AG04450 (cell line): Measurements from ENCODE around the gene SCT. TPM values are rescaled to one million over a fixed set of nuclear protein-coding genes. Genes with fewer than 3 reads are reported as not detected.

Experiments used
- CTCF ChIA-PET: fragments of 300-600, 350-600 bp; formaldehyde crosslinking; extraction: SDS; loops from one replicate; lab custom pipeline; 2022; ENCODE audit warnings: antibody characterized with exemption, inconsistent platforms; lab: Charles Lee
- POLR2A ChIA-PET: fragments of 350-600 bp; formaldehyde crosslinking; extraction: SDS; loops from one replicate; lab custom pipeline; 2021; ENCODE audit warnings: antibody characterized with exemption, inconsistent platforms; lab: Yijun Ruan, JAX
- DNase-seq: peaks from one replicate; pipeline ENCODE4 v3.0.0-alpha.2; 2011; ENCODE audit warnings: low read depth, low spot score
- H3K27ac ChIP-seq: one replicate; pipeline ENCODE4 v1.5.1; 2012; ENCODE audit warnings: low read depth, low read length, control low read depth
- H3K27me3 ChIP-seq: one replicate; pipeline ENCODE4 v1.6.0; 2012; ENCODE audit warnings: low read length; ENCODE audit not compliant: control insufficient read depth, insufficient read depth
- H3K4me3 ChIP-seq: 2 replicates; pipeline ENCODE4 v1.5.1; 2011; ENCODE audit warnings: mild to moderate bottlenecking, low read depth, low read length, control low read depth
- H3K9me3 ChIP-seq: 2 replicates; pipeline ENCODE4 v1.5.1; 2012; ENCODE audit warnings: low read length; ENCODE audit not compliant: control insufficient read depth, insufficient read depth
- CTCF ChIP-seq: IDR thresholded peaks from 2 replicates; pipeline ENCODE4 v1.5.1; 2011; ENCODE audit warnings: low read depth, low read length, control low read depth, inconsistent platforms
- polyA plus RNA-seq: library from polyadenylated mRNA; depleted of rRNA; stranded (reverse); fragments of >200 nt; gene quantifications from 2 replicates; pipeline ENCODE4 v1.2.3, GENCODE V29; 2011

The SCT gene
- polyA plus RNA-seq, 1 experiment: not detected

GRCh38 chr11:645536-645935 is 18.6 kb upstream of the SCT start:
- Histone ChIP-seq H3K4me3 (no peak overlapping the region), H3K9me3 (peaks cover 4% of the 10 kb centered on the region), H3K27me3 (peaks cover 1% of the 10 kb centered on the region), H3K27ac (no peak overlapping the region)
- no peak for TF ChIP-seq CTCF
- no peak for DNase-seq
- ChIA-PET POLR2A (no interaction called here), CTCF (interaction anchor here (0.5 kb wide), 1 partner anchor 127 kb away, joined by 3 read pairs; no protein-coding TSS in a partner anchor)

GRCh38 chr11:643849-644738 is 17.1 kb upstream of the SCT start:
- Histone ChIP-seq H3K9me3 (peaks cover 4% of the 10 kb centered on the region), H3K27ac (no peak overlapping the region), H3K27me3 (peaks cover 8% of the 10 kb centered on the region), H3K4me3 (no peak overlapping the region)
- CTCF ChIA-PET: no interaction called here
- no peak for DNase-seq
- POLR2A ChIA-PET: interaction anchor here (0.7 kb wide), 1 partner anchor 218 kb away, joined by 10 read pairs; no protein-coding TSS in a partner anchor
- TF ChIP-seq CTCF: no peak

DNA sequence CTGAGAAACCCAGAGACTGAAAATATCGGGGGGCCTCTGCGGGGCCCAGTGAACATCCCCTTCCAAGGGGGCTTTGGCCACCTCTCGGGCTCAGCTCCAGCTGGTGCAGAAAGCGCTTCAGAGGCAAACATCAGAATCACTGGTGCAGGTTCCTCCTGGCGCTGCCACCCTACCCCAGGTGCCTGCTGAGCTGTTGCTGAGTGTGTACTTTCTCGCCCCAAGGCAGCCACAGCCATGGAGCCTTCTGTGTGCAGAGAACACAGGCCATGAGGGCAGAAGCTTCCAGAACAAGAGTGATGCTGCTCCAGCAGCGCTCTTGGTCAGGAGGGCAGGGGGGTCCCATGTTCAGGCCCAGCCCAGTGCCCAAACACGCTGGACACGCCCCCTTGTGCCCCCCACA is 16.4 kb upstream of the SCT start:
- ChIA-PET POLR2A (no interaction called here), CTCF (no interaction called here)
- TF ChIP-seq CTCF: no peak

DNA sequence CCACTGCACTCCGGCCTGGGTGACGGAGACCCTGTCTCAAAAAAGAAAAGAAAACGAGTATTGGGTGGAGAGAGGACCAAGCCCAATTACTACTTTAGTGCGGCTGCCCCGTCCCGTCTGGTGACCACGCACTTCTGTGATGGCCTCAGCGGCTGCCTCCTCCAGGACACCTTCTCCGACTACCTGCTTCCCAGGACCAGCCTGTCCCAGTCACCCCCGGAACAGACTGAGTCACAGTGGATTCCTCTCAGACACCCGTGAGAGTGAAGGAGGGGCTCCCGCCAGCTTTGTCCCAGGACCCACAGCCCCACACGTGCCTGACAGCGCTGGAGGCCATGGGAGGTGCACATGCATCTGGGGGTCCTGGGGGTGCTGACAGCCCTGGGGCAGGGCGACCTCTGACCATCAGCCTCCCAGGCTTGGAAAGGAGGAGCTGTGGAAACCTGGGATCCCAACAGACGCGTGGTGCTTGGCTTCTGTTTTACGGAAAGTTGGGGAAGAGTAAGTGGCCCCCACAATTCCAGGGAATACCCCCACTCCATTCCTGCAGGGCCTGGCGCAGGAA is 14.9 kb upstream of the SCT start:
- no peak overlapping the region for H3K4me3 ChIP-seq
- no peak overlapping the region for H3K27ac ChIP-seq
- no peak for DNase-seq
- peaks cover 4% of the 10 kb centered on the region for H3K9me3 ChIP-seq
- POLR2A ChIA-PET: interaction anchor here (0.6 kb wide), 1 partner anchor 55 kb away, joined by 3 read pairs; no protein-coding TSS in a partner anchor
- TF ChIP-seq CTCF: no peak
- CTCF ChIA-PET: interaction anchor here (1.2 kb wide), 1 partner anchor 20 kb away, joined by 3 read pairs; no protein-coding TSS in a partner anchor
- peaks cover 25% of the 10 kb centered on the region for H3K27me3 ChIP-seq

More for the DNA sequence above, 16.4 kb upstream of the SCT start:
- peaks cover 15% of the 10 kb centered on the region for H3K27me3 ChIP-seq
- no peak overlapping the region for H3K4me3 ChIP-seq
- H3K27ac ChIP-seq: no peak overlapping the region
- peaks cover 4% of the 10 kb centered on the region for H3K9me3 ChIP-seq
- no peak for DNase-seq
